Measurements from ENCODE around the gene CLTB. TPM values are rescaled to one million over a fixed set of nuclear protein-coding genes. Genes with fewer than 3 reads are reported as not detected.

Gene CLTB
- total and polyA plus RNA-seq, 2 donors (not counting 1 experiment from before 2014, with no cell fraction given): 29.9 to 41.7 TPM

DNA sequence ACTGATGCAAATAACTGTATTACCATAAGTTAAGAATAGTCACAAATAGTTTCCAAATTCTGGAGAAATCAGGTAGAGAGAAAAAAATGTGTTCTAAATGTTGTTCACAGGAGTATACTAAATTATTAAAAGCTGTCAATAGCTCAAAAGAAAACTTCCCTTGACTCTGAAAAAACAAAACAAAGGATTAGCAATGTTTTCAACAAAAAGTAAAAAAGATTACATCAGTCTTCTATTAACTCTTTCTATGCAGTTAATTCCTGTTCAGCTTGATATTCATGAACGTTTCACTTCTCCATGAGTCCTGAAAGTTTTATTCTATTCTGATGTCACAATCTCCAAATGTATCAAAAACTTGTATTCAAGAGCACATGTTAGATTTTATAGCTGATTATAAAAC lies 9.5 kb upstream of the CLTB start:
- H3K27ac Mint-ChIP-seq: no peak overlapping the region
- H2AFZ ChIP-seq (ENCODE audit: insufficient read depth, low read depth, low read length, poor library complexity, severe bottlenecking): no peak overlapping the region
- WGBS (ENCODE audit: insufficient coverage): no CpG with 5 or more reads among the region's 1 CpG

DNA sequence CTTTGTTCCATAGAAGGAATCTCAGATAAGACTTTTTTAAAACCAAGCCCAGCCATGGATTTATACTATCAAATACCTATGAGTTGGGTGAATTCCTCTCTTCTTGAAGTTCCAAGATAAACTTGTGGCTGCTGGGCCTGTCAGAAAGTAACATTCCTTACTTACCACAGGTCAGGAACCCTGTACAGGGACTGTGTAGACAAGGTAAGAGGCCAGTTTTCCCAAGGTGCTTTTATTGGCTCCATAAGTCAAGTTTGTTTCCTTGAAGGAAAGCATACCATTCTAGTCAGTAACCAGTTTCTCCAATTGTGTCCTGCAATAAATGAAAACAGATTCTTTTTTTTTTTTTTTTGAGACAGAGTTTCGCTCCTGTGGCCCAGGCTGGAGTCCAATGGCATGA lies 8.8 kb upstream of the CLTB start:
- H3K79me2 ChIP-seq (ENCODE audit: control insufficient read depth, insufficient read depth, low read length): no peaks in the 10 kb centered on the region
- POLR2A ChIA-PET: no interaction called here
- H3K4me3 Mint-ChIP-seq: no peak overlapping the region

More for the DNA sequence above, 9.5 kb upstream of the CLTB start:
- Histone ChIP-seq H3K27me3 (replicated peaks in 1 of 4; ENCODE audit: control extremely low read depth in 1 of 4, control insufficient read depth in 3 of 4, insufficient read depth in 4 of 4, low read length in 3 of 4) (peaks cover 0 to 3% (median 0%) of the 10 kb centered on the region in 4 experiments), H3K4me2 (replicated peaks; ENCODE audit: low read depth, low read length, poor library complexity, severe bottlenecking) (no peak overlapping the region), H3K4me1 (ENCODE audit: control insufficient read depth in 2 of 2, insufficient read depth in 2 of 2, low read length in 2 of 2) (no peaks in the 10 kb centered on the region), H3K4me3 (ENCODE audit: control extremely low read depth in 1 of 5, extremely low read depth in 1 of 5, insufficient read depth in 1 of 5, low read depth in 2 of 5, low read length in 4 of 5) (no peak overlapping the region), H3K9me3 (ENCODE audit: control extremely low read depth in 1 of 3, control insufficient read depth in 2 of 3, insufficient read depth in 1 of 3, low read length in 2 of 3) (peaks cover 0 to 3% (median 0%) of the 10 kb centered on the region in 3 donors), H3K9ac (ENCODE audit: low read length) (no peak overlapping the region), H3K36me3 (replicated peaks in 1 of 2; ENCODE audit: control extremely low read depth in 1 of 2, control insufficient read depth in 1 of 2, extremely low read depth in 1 of 2, insufficient read depth in 2 of 2, low read length in 1 of 2) (no peaks in the 10 kb centered on the region), H4K20me1 (ENCODE audit: control insufficient read depth, insufficient read depth, low read length, poor library complexity, severe bottlenecking) (no peaks in the 10 kb centered on the region), H3K79me2 (ENCODE audit: control insufficient read depth, insufficient read depth, low read length) (no peaks in the 10 kb centered on the region), H3K27ac (ENCODE audit: low read length in 2 of 2) (no peak overlapping the region)
- ATAC-seq (ENCODE audit: low read depth) (no peak), DNase-seq (no peak)
- no peaks in the 10 kb centered on the region for H3K9me3 Mint-ChIP-seq (ENCODE audit: insufficient read depth)
- CTCF ChIA-PET: interaction anchor here (0.8 kb wide), 1 partner anchor 686 kb away, joined by 3 read pairs; no protein-coding TSS in a partner anchor
- intact Hi-C loops (cut with micrococcal nuclease): no loop called here
- no peak for TF ChIP-seq EZH2 (IDR thresholded peaks at IDR 0.05; ENCODE audit: borderline replicate concordance, insufficient read depth, low read depth, low read length, poor library complexity, severe bottlenecking)
- TF ChIP-seq, protein P1, sequence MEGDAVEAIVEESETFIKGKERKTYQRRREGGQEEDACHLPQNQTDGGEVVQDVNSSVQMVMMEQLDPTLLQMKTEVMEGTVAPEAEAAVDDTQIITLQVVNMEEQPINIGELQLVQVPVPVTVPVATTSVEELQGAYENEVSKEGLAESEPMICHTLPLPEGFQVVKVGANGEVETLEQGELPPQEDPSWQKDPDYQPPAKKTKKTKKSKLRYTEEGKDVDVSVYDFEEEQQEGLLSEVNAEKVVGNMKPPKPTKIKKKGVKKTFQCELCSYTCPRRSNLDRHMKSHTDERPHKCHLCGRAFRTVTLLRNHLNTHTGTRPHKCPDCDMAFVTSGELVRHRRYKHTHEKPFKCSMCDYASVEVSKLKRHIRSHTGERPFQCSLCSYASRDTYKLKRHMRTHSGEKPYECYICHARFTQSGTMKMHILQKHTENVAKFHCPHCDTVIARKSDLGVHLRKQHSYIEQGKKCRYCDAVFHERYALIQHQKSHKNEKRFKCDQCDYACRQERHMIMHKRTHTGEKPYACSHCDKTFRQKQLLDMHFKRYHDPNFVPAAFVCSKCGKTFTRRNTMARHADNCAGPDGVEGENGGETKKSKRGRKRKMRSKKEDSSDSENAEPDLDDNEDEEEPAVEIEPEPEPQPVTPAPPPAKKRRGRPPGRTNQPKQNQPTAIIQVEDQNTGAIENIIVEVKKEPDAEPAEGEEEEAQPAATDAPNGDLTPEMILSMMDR (IDR thresholded peaks at IDR 0.05): no peak
- H3K27me3 Mint-ChIP-seq: peaks cover 19% of the 10 kb centered on the region
- H3K4me1 Mint-ChIP-seq: no peaks in the 10 kb centered on the region
- POLR2A ChIA-PET: no interaction called here
- no peak overlapping the region for H3K4me3 Mint-ChIP-seq

More for the DNA sequence above, 8.8 kb upstream of the CLTB start:
- DNase-seq: no peak
- intact Hi-C loops (cut with micrococcal nuclease): no loop called here
- Histone ChIP-seq H3K9me3 (ENCODE audit: control extremely low read depth in 1 of 3, control insufficient read depth in 2 of 3, insufficient read depth in 1 of 3, low read length in 2 of 3) (peaks cover 0 to 3% (median 0%) of the 10 kb centered on the region in 3 donors), H4K20me1 (ENCODE audit: control insufficient read depth, insufficient read depth, low read length, poor library complexity, severe bottlenecking) (no peaks in the 10 kb centered on the region), H3K36me3 (replicated peaks in 1 of 2; ENCODE audit: control extremely low read depth in 1 of 2, control insufficient read depth in 1 of 2, extremely low read depth in 1 of 2, insufficient read depth in 2 of 2, low read length in 1 of 2) (no peaks in the 10 kb centered on the region), H3K4me1 (ENCODE audit: control insufficient read depth in 2 of 2, insufficient read depth in 2 of 2, low read length in 2 of 2) (no peaks in the 10 kb centered on the region), H3K27ac (ENCODE audit: low read length in 2 of 2) (no peak overlapping the region), H3K27me3 (replicated peaks in 1 of 4; ENCODE audit: control extremely low read depth in 1 of 4, control insufficient read depth in 3 of 4, insufficient read depth in 4 of 4, low read length in 3 of 4) (no peaks in the 10 kb centered on the region), H3K4me3 (ENCODE audit: control extremely low read depth in 1 of 5, extremely low read depth in 1 of 5, insufficient read depth in 1 of 5, low read depth in 2 of 5, low read length in 4 of 5) (no peak overlapping the region), H2AFZ (ENCODE audit: insufficient read depth, low read depth, low read length, poor library complexity, severe bottlenecking) (no peak overlapping the region), H3K9ac (ENCODE audit: low read length) (no peak overlapping the region), H3K4me2 (replicated peaks; ENCODE audit: low read depth, low read length, poor library complexity, severe bottlenecking) (no peak overlapping the region)
- Mint-ChIP-seq H3K4me1 (no peaks in the 10 kb centered on the region), H3K9me3 (ENCODE audit: insufficient read depth) (no peaks in the 10 kb centered on the region), H3K27me3 (peaks cover 15% of the 10 kb centered on the region), H3K27ac (no peak overlapping the region)
- no CpG with 5 or more reads among the region's 1 CpG for WGBS (ENCODE audit: insufficient coverage)
- no peak for ATAC-seq (ENCODE audit: low read depth)
- TF ChIP-seq EZH2 (IDR thresholded peaks at IDR 0.05; ENCODE audit: borderline replicate concordance, insufficient read depth, low read depth, low read length, poor library complexity, severe bottlenecking): no peak
- TF ChIP-seq, protein P1 (IDR thresholded peaks at IDR 0.05): no peak
- CTCF ChIA-PET: no interaction called here

All from B cell (primary cell).